Measurements from ENCODE around the gene IRF2BP2. TPM values are rescaled to one million over a fixed set of nuclear protein-coding genes. Genes with fewer than 3 reads are reported as not detected.

Gene IRF2BP2
- polyA plus RNA-seq, 2 of the 4 experiments (the other 2 are of a cell fraction) = 38.2 to 53.5 TPM

DNA sequence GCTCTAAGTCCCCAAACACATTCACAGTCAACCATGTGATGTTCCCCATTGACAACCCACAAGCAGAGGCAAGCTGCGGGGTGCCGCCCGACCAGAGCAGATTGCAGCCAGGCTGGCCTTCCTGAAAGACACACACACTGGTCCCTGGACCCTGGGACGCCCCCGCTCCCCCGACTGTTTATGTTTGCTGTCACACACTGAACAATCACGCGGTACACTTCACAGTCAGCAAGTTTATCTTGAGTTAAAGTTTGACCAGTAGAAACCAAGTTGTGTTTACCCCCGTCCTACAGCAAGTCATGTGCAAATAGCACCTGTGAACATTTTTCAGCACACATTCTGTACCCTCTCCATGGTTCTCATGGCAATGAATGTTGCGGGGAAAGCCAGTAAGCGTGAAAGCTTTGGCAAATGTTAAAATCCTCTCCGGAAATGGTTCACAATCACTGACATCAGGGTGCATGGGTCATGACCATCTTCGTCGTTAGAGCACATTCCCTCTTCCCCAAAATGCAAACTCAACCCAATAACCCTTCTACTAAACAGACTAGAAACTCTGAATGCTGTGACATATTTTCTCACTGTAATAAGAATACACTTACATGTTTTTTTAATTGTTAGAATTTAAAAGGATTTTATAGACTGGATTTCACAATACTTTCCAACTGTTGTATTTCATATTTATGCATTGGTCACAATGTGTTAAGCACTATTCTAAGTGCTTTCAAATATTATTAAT is 33.3 kb upstream of the IRF2BP2 start:
- H3K9me3 ChIP-seq = peaks cover 10% of the 10 kb centered on the region; the same call in 2 of the 3 replicates
- peak in 1 of 2 experiments; percentile 51; a peak in 3 of 6 replicates for ATAC-seq
- H3K27ac ChIP-seq = peak overlapping the region; percentile 73 to 85
- peaks cover 49% of the 10 kb centered on the region for H3K4me1 ChIP-seq
- ChIA-PET CTCF (interaction anchor here (1.1 to 2.2 kb wide), 3 partner anchors 14 to 441 kb away, joined by 4 to 8 read pairs (median 5); no protein-coding TSS in a partner anchor), POLR2A (no interaction called here)
- no peak overlapping the region for H3K4me3 ChIP-seq
- peak overlapping the region; percentile 56 for H3K4me2 ChIP-seq
- peak in 1 of 2 experiments; percentile 81 for DNase-seq (ENCODE audit: low read depth in 1 of 2, low spot score in 1 of 2)
- WGBS (ENCODE audit: missing lambda C conversion rate) = 9% methylated on average over 11 of the region's 14 CpGs
- FAIRE-seq = no peak
- no peak for TF ChIP-seq MYC (IDR thresholded peaks at IDR 0.05; ENCODE audit: borderline replicate concordance, low read length)
- no peak for TF ChIP-seq SREBF2 (IDR thresholded peaks at IDR 0.05)
- no peak for TF ChIP-seq POLR2AphosphoS2 (conservative IDR thresholded peaks at IDR 0.05; ENCODE audit: low read length)
- TF ChIP-seq, protein P1, sequence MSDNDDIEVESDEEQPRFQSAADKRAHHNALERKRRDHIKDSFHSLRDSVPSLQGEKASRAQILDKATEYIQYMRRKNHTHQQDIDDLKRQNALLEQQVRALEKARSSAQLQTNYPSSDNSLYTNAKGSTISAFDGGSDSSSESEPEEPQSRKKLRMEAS (IDR thresholded peaks at IDR 0.05) = peak; percentile 72
- no peak for TF ChIP-seq FOSB (CRISPR knock-in tag; IDR thresholded peaks at IDR 0.05)
- TF ChIP-seq NFE2L2 (conservative IDR thresholded peaks at IDR 0.05; ENCODE audit: low read length) = no peak
- TF ChIP-seq, protein P2, sequence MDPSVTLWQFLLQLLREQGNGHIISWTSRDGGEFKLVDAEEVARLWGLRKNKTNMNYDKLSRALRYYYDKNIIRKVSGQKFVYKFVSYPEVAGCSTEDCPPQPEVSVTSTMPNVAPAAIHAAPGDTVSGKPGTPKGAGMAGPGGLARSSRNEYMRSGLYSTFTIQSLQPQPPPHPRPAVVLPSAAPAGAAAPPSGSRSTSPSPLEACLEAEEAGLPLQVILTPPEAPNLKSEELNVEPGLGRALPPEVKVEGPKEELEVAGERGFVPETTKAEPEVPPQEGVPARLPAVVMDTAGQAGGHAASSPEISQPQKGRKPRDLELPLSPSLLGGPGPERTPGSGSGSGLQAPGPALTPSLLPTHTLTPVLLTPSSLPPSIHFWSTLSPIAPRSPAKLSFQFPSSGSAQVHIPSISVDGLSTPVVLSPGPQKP (IDR thresholded peaks at IDR 0.05; ENCODE audit: low read depth, low read length) = no peak
- TF ChIP-seq CHD2 (IDR thresholded peaks at IDR 0.05; ENCODE audit: low read length, partially characterized antibody) = no peak
- no peak for TF ChIP-seq ZNF302 (CRISPR knock-in tag; IDR thresholded peaks at IDR 0.05)
- TF ChIP-seq ESRRA (IDR thresholded peaks at IDR 0.05; ENCODE audit: borderline replicate concordance, low read length) = no peak
- peak; percentile 36; the same call in 2 of the 3 replicates for TF ChIP-seq SMC3 (IDR thresholded peaks at IDR 0.05)
- no peak for TF ChIP-seq PHF8 (IDR thresholded peaks at IDR 0.05; ENCODE audit: borderline replicate concordance, low read depth)
- TF ChIP-seq, protein P3, sequence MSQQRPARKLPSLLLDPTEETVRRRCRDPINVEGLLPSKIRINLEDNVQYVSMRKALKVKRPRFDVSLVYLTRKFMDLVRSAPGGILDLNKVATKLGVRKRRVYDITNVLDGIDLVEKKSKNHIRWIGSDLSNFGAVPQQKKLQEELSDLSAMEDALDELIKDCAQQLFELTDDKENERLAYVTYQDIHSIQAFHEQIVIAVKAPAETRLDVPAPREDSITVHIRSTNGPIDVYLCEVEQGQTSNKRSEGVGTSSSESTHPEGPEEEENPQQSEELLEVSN (IDR thresholded peaks at IDR 0.05; ENCODE audit: borderline replicate concordance, low read depth) = no peak
- TF ChIP-seq PBX3 (IDR thresholded peaks at IDR 0.05) = no peak
- TF ChIP-seq BHLHE40 (IDR thresholded peaks at IDR 0.05; ENCODE audit: low read depth, low read length) = no peak
- no peak for TF ChIP-seq HDAC2 (IDR thresholded peaks at IDR 0.05)
- peak in 1 of 2 experiments; percentile 35; a peak in 2 of 5 replicates for TF ChIP-seq RAD21 (conservative IDR thresholded peaks at IDR 0.05 in 1 of 2, IDR thresholded peaks at IDR 0.05 in 1 of 2)
- peak; percentile 49 for TF ChIP-seq MAFK (IDR thresholded peaks at IDR 0.05; ENCODE audit: partially characterized antibody)
- no peak for TF ChIP-seq NR3C1 (IDR thresholded peaks at IDR 0.05)
- peak; percentile 63 for TF ChIP-seq GATA3 (IDR thresholded peaks at IDR 0.05; ENCODE audit: borderline replicate concordance)
- no peak for TF ChIP-seq KDM1A (IDR thresholded peaks at IDR 0.05; ENCODE audit: low read depth)
- no peak for TF ChIP-seq TFCP2L1 (CRISPR knock-in tag; IDR thresholded peaks at IDR 0.05)
- no peak for TF ChIP-seq HOXA7 (CRISPR knock-in tag; IDR thresholded peaks at IDR 0.05)
- 0 out of 2 replicates have a peak, but pooled peaks have one; percentile 19 for TF ChIP-seq JUNB (IDR thresholded peaks at IDR 0.05)
- peak; percentile 41 to 58; a peak in 2 of 5 replicates for TF ChIP-seq JUN (IDR thresholded peaks at IDR 0.05)
- TF ChIP-seq HOXB13 (CRISPR knock-in tag; IDR thresholded peaks at IDR 0.05; ENCODE audit: low read depth) = no peak
- no peak for TF ChIP-seq HES2 (IDR thresholded peaks at IDR 0.05)
- TF ChIP-seq, protein P4, sequence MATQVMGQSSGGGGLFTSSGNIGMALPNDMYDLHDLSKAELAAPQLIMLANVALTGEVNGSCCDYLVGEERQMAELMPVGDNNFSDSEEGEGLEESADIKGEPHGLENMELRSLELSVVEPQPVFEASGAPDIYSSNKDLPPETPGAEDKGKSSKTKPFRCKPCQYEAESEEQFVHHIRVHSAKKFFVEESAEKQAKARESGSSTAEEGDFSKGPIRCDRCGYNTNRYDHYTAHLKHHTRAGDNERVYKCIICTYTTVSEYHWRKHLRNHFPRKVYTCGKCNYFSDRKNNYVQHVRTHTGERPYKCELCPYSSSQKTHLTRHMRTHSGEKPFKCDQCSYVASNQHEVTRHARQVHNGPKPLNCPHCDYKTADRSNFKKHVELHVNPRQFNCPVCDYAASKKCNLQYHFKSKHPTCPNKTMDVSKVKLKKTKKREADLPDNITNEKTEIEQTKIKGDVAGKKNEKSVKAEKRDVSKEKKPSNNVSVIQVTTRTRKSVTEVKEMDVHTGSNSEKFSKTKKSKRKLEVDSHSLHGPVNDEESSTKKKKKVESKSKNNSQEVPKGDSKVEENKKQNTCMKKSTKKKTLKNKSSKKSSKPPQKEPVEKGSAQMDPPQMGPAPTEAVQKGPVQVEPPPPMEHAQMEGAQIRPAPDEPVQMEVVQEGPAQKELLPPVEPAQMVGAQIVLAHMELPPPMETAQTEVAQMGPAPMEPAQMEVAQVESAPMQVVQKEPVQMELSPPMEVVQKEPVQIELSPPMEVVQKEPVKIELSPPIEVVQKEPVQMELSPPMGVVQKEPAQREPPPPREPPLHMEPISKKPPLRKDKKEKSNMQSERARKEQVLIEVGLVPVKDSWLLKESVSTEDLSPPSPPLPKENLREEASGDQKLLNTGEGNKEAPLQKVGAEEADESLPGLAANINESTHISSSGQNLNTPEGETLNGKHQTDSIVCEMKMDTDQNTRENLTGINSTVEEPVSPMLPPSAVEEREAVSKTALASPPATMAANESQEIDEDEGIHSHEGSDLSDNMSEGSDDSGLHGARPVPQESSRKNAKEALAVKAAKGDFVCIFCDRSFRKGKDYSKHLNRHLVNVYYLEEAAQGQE (IDR thresholded peaks at IDR 0.05) = no peak
- no peak for TF ChIP-seq RNF2 (IDR thresholded peaks at IDR 0.05; ENCODE audit: borderline replicate concordance, low read depth)
- peak in 1 of 2 experiments; percentile 39; a peak in 1 of 5 replicates for TF ChIP-seq EP300 (IDR thresholded peaks at IDR 0.05)
- no peak for TF ChIP-seq RCOR1 (IDR thresholded peaks at IDR 0.05; ENCODE audit: low read depth, low read length)
- TF ChIP-seq ATOH8 (CRISPR knock-in tag; IDR thresholded peaks at IDR 0.05; ENCODE audit: low read depth) = no peak
- TF ChIP-seq FOXS1 (CRISPR knock-in tag; IDR thresholded peaks at IDR 0.05) = no peak

All from A549 (cell line).